Measurements from ENCODE around the gene ANKRD18B.
"Not testable (repeated sequence)": the region's sequence is repeated elsewhere in the genome, so short reads cannot be mapped to it uniquely, and the experiment has no call there.

The ANKRD18B gene

GRCh38 chr9:33523397-33524305 is at the start of gene ANKRD18B:
Gene ANKRD18B (plus strand): TSS chr9:33524251. CDS start chr9:33524490, 239 bp downstream.
- DNase-seq (ENCODE audit: low spot score), result peak; percentile 7

GRCh38 chr9:33475357-33475756 is 48.7 kb upstream of the ANKRD18B start:
- DNase-seq (ENCODE audit: low spot score), result no peak

GRCh38 chr9:33476503-33476902 is 47.5 kb upstream of the ANKRD18B start:
- no peak for DNase-seq (ENCODE audit: low spot score)

GRCh38 chr9:33480106-33480505 is 43.9 kb upstream of the ANKRD18B start:
- DNase-seq (ENCODE audit: low spot score), result no peak

GRCh38 chr9:33480976-33481375 is 43.1 kb upstream of the ANKRD18B start:
- no peak for DNase-seq (ENCODE audit: low spot score)

- DNase-seq (ENCODE audit: low spot score), result not testable (repeated sequence)
Observed at GRCh38 chr9:33485312-33485711, 38.7 kb upstream of the ANKRD18B start.

- DNase-seq (ENCODE audit: low spot score), result no peak
Observed at GRCh38 chr9:33489066-33489465, 35.0 kb upstream of the ANKRD18B start.

DNA sequence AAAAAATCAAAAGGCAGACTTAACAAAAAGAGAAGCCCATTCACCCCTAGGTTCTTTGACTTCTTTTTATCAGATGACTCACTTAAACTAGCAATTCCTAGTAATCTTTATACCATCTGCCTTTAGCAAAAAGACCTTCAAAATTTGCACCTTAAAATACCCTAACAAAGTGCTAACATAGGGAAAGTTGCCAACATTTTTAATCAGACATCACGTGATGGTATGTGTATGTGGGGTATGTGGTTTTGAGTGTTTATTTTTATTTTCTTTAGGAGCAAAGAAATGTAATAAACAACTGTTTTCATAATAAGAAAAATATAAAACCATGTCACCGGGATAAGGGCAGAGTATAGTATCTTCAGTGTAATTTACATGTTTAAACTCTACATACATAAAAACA is 30.2 kb upstream of the ANKRD18B start:
- DNase-seq (ENCODE audit: low spot score), result not testable (repeated sequence)

- no peak for DNase-seq (ENCODE audit: low spot score)
Observed at GRCh38 chr9:33498387-33498786, 25.7 kb upstream of the ANKRD18B start.

GRCh38 chr9:33506626-33507370 is 17.3 kb upstream of the ANKRD18B start:
- no peak for DNase-seq (ENCODE audit: low spot score)

DNA sequence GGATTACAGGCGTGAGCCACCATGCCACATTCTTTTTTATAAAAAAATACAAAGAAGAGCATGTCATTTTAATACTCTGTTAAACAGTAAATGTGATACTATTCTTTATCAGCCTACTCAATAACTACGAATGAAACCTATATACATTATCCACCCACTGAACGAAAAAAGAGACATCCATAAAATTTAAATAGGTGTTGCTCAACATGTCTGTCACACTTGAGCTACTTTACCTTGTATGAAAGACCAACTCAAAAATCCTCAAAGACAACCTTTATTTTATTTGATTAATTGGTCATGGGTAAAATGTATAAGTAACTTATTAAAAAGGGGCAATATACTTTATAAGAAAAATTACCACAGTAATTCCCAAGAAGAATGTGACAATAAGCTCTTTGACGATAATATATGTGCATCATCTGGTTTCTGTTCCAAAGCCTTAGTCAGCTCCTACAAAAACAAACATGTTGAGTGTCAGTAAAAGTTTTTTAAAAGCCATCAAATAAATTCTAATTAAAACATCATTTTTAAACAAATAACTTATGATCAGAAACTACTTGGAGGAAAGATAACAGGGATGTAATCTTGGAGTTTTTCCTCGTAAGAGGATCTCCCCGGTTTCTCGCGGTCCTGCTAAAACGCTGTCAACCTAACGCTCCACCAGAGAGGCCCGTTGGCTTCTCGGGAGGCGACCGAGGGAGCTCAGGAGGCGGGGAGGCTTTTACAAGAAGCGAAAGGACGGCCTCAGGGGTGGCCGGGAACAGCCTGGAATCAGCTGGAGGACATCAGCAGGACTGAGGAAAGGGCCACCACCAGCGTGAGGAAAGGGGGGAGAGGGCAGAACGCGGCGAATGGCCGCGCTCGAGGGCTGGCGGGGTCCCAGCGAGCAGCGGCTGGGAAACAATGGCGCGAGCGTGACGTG is 13.5 kb upstream of the ANKRD18B start:
- DNase-seq (ENCODE audit: low spot score), result peak; percentile 13

- not testable (repeated sequence) for DNase-seq (ENCODE audit: low spot score)
Observed at GRCh38 chr9:33511184-33511517, 12.9 kb upstream of the ANKRD18B start.

GRCh38 chr9:33512535-33512934 is 11.5 kb upstream of the ANKRD18B start:
- DNase-seq (ENCODE audit: low spot score), result not testable (repeated sequence)

DNA sequence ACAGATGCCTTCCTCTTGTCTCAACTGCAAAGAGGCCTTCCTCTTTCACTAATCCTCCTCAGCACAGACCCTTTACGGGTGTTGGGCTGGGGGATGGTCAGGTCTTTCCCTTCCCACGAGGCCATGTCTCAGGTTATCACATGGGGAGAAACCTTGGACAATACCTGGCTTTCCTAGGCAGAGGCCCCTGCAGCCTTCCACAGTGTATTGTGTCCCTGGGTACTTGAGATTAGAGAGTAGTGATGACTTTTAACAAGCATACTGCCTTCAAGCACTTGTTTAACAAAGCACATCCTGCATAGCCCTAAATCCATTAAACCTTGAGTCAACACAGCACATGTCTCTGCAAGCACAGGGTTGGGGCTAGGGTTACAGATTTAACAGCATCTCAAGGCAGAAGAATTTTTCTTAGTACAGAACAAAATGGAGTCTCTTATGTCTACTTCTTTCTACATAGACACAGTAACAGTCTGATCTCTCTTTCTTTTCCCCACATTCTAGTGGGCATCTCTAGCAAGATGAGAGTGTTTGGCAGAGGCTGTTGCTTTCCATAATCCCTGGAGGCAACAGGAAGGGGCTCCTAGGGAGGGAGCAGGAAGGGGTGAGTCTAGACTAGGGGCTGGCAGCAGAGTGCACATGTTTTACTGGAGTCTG is 8.6 kb upstream of the ANKRD18B start:
- not testable (repeated sequence) for DNase-seq (ENCODE audit: low spot score)

GRCh38 chr9:33516397-33516796 is 7.7 kb upstream of the ANKRD18B start:
- not testable (repeated sequence) for DNase-seq (ENCODE audit: low spot score)

DNA sequence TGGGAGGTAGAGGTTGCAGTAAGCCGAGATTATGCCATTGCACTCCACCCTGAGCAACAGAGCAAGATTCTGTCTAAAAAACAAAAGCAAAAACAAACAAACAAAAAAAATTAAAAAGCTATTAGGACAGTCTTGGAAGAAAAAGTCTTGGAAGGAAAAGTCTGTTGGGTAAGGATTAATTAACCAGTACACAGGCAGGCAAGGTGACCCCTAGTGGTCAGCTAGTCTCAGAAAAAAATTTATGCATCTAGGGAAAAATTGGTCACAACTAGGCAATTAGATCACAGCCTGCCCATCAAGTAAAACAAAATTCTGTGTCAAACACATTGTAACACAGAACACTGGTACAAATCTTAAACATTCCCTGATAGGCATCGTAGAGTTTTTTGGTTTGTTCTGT is 6.7 kb upstream of the ANKRD18B start:
- peak; percentile 29 for DNase-seq (ENCODE audit: low spot score)

GRCh38 chr9:33517934-33518577 is 6.0 kb upstream of the ANKRD18B start:
- DNase-seq (ENCODE audit: low spot score), result not testable (repeated sequence)

- DNase-seq (ENCODE audit: low spot score), result not testable (repeated sequence)
Observed at GRCh38 chr9:33521861-33522260, 2.2 kb upstream of the ANKRD18B start.

GRCh38 chr9:33524306-33524947 is 376 bp downstream of the ANKRD18B start:
- DNase-seq (ENCODE audit: low spot score), result no peak

DNA sequence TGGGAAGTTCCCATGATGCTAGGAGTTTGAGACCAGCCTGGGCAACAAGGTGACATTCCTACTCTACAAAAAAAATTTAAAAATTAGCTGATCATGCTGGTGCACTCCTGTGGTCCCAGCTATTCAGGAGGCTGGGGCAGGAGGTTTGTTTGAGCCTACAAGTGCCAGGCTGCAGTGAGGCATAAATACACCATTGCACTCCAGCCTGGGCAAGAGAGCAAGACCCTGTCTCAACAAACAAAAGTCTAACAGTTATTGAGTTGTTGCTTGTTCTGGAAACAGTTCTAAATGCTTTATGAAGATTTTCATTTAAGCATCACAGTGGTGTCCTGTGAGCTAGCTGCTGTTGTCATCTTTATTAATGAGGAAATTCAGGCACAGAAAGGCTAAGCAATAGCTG is 4.0 kb downstream of the ANKRD18B start:
- DNase-seq (ENCODE audit: low spot score), result not testable (repeated sequence)
